Neutrophil (primary cell): ENCODE results near the gene TSHZ1.

Source experiments
- H3K27ac ChIP-seq: fragments of 200-600 bp; sonication (generic); 2 replicates; pipeline ENCODE4 v1.5.1; 2016; ENCODE audit warnings: mild to moderate bottlenecking, moderate library complexity
- H3K27me3 ChIP-seq: fragments of 200-600 bp; sonication (generic); 2 replicates; pipeline ENCODE4 v1.6.0; 2016; ENCODE audit warnings: mild to moderate bottlenecking
- H3K36me3 ChIP-seq: fragments of 200-600 bp; sonication (generic); 2 replicates; pipeline ENCODE4 v1.5.1; 2017
- H3K4me1 ChIP-seq, 2 experiments: fragments of 200-600 bp in 1 of 2; sonication (generic) in 1 of 2; 1 replicate in 1 of 2; 2 replicates in 1 of 2; pipeline versions ENCODE4 v1.5.1 to v1.6.1; 2013 to 2016; ENCODE audit warnings: low read depth in 1 of 2, low read length in 1 of 2, mild to moderate bottlenecking in 1 of 2, moderate library complexity in 1 of 2; ENCODE audit not compliant: control insufficient read depth in 1 of 2, insufficient read depth in 1 of 2
- H3K4me3 ChIP-seq, 2 experiments: fragments of 200-600 bp in 1 of 2; sonication (generic) in 1 of 2; 1 replicate in 1 of 2; 2 replicates in 1 of 2; pipeline ENCODE4 v1.5.1; 2013 to 2016; ENCODE audit warnings: low read depth in 1 of 2, low read length in 1 of 2, mild to moderate bottlenecking in 1 of 2, moderate library complexity in 1 of 2
- H3K9me3 ChIP-seq: fragments of 200-600 bp; sonication (generic); 2 replicates; pipeline ENCODE4 v1.5.1; 2016
- CTCF ChIP-seq: fragments of 200-600 bp; sonication (generic); IDR thresholded peaks from 2 replicates; pipeline ENCODE4 v1.5.1; 2016; ENCODE audit warnings: antibody characterized with exemption

The TSHZ1 gene

DNA sequence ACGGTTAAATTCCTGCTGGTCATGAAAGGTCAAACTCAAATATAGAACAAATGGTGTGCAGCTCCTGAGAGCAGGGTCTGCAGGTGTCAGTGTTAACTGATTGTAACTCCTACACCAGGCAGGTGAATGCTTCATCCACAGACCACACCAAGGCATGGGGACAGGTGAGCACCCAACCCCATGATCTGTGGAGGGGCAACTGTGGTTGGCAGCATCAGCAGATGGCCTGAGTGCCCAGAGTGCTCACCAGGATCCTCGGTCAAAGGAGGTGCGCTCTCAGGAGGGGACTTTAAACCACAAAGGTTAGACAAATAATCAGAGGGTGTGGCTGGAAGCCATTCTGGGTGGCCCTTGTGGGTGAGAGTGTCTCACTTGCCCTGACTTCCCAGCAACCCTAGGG is 46.1 kb upstream of the TSHZ1 start:
- no peak for TF ChIP-seq CTCF
- Histone ChIP-seq H3K27ac (no peak overlapping the region), H3K36me3 (no peaks in the 10 kb centered on the region), H3K4me3 (no peak overlapping the region), H3K27me3 (peaks cover 19% of the 10 kb centered on the region), H3K9me3 (no peaks in the 10 kb centered on the region), H3K4me1 (peaks cover 0 to 4% of the 10 kb centered on the region in 2 experiments)

GRCh38 chr18:75165926-75166325 is 44.7 kb upstream of the TSHZ1 start:
- Histone ChIP-seq H3K4me3 (no peak overlapping the region), H3K27me3 (peaks cover 15% of the 10 kb centered on the region), H3K36me3 (no peaks in the 10 kb centered on the region), H3K4me1 (peaks cover 0 to 4% of the 10 kb centered on the region in 2 experiments), H3K27ac (no peak overlapping the region), H3K9me3 (no peaks in the 10 kb centered on the region)
- no peak for TF ChIP-seq CTCF

GRCh38 chr18:75167137-75167536 is 43.5 kb upstream of the TSHZ1 start:
- TF ChIP-seq CTCF: no peak
- H3K27ac ChIP-seq: no peak overlapping the region
- no peaks in the 10 kb centered on the region for H3K4me1 ChIP-seq
- peaks cover 15% of the 10 kb centered on the region for H3K27me3 ChIP-seq
- no peak overlapping the region for H3K4me3 ChIP-seq
- no peaks in the 10 kb centered on the region for H3K36me3 ChIP-seq
- H3K9me3 ChIP-seq: no peaks in the 10 kb centered on the region

DNA sequence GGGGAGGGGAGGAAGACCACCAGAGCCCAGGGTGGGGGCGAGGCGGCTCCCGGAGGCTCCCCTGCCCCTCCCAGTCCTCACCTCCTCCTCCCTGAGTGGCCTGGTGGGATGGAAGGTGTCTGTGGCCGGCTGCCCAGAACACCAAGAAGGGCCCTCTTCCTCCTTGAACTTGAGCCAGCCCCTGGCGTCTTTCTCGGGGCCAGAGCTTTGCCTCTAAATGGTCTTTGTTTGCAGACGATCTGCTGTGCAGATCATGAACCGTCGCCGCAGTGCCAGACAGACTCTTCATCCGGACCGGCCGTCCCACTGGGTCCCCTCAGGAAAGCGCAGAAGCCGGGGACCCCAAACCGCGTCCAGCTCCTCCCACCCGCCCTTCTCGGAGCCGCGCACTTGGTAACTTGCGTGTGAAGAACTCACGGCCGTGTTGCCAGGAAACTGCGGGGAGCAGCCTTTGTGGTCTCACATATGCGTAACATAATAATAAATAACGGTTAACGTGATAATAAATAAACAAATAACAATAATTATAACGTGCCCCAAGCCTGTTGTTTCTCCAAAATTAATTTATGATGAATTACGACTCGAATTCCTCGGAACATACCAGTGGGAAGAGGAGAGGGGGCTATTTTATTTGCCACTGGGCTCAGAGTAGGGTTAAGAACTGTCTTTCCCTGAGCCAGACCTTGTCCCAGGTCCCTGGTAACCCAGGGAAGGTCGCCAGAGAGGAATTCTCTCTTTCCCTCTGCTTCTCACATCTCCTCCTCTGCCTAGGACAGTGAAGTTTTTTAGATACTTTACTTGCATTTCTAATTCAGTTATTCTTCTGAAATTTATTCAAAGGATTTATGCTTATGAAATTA is 42.6 kb upstream of the TSHZ1 start:
- Histone ChIP-seq H3K4me3 (no peak overlapping the region), H3K36me3 (no peaks in the 10 kb centered on the region), H3K9me3 (no peaks in the 10 kb centered on the region), H3K27ac (no peak overlapping the region), H3K4me1 (no peaks in the 10 kb centered on the region), H3K27me3 (peaks cover 15% of the 10 kb centered on the region)
- TF ChIP-seq CTCF: no peak

GRCh38 chr18:75168619-75169018 is 42.0 kb upstream of the TSHZ1 start:
- Histone ChIP-seq H3K36me3 (no peaks in the 10 kb centered on the region), H3K4me1 (no peaks in the 10 kb centered on the region), H3K4me3 (no peak overlapping the region), H3K27ac (no peak overlapping the region), H3K27me3 (peaks cover 15% of the 10 kb centered on the region), H3K9me3 (no peaks in the 10 kb centered on the region)
- TF ChIP-seq CTCF: no peak
